ENCODE data around the gene ENOX1.
A peak's percentile ranks its signal among the peaks of the same experiment; 100 is the strongest.

The ENOX1 gene

DNA sequence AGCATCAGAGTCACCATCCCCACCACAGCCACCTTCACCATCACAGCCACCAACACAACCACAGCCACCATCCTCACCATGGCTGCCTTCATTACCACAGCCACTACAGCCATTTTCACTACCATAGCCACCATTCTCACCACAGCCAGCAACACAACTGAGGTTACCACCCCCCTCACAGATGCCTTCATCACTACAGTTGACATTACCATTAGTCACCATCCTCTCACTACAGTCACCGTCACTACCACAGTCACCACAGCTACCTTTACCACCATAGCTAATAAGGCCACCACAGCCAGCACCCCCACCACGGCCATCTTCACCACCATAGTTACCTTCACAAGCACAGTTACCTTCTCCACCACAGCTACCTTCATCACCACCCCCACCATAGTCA is 493.8 kb downstream of the ENOX1 start:
- no peak for DNase-seq

GRCh38 chr13:43291287-43292060 is 495.3 kb downstream of the ENOX1 start:
- no peak for DNase-seq

DNA sequence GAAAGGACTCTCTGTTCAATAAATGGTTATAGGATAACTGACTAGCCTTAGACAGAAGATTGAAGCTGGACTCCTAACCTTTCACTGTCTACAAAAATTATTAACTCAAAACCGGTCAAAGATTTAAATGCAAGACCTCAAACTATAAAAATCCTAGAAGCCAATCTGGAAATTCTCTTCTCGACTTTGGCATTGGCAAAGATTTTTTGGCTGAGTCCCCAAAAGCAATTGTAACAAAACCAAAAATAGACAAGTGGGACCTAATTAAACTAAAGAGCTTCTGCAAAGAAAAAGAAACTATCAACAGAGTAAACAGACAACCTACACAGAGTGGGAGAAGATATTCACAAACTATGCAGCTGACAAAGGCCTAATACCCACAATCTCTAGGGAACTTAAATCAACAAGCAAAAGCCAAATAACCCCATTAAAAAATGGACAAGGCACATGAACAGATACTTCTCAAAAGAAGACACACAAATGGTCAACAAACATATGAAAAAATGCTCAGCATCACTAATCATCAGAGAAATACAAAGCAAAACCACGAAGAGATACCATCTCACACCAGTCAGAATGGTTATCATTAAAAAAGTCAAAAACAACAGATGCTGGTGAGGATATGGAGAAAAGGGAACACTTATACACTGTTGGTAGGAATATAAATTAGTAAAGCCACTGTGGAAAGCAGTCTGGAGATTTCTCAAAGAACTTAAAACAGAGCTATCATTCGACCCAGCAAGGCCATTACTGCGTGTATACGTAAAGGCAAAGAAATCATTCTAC is 497.1 kb downstream of the ENOX1 start:
- no peak for DNase-seq

DNA sequence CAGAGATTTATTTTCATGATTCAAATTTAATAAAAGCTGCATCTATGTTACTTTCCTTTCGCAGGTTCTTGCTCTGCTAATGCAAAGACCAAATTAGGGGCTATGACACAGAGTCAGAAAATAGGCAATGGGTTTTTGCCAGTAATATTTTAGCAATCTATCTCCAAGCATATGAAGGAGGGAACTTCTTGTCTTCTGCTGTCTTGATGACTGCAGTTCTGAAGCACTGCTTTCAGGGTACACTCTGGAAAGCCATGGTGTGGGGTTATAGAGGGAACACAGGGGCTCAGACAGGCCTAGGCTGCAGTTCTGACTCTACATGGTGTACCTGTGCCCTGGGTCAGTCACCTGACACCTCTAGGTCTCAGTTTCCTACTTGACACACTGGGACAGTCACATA is 500.0 kb downstream of the ENOX1 start:
- DNase-seq, result no peak

DNA sequence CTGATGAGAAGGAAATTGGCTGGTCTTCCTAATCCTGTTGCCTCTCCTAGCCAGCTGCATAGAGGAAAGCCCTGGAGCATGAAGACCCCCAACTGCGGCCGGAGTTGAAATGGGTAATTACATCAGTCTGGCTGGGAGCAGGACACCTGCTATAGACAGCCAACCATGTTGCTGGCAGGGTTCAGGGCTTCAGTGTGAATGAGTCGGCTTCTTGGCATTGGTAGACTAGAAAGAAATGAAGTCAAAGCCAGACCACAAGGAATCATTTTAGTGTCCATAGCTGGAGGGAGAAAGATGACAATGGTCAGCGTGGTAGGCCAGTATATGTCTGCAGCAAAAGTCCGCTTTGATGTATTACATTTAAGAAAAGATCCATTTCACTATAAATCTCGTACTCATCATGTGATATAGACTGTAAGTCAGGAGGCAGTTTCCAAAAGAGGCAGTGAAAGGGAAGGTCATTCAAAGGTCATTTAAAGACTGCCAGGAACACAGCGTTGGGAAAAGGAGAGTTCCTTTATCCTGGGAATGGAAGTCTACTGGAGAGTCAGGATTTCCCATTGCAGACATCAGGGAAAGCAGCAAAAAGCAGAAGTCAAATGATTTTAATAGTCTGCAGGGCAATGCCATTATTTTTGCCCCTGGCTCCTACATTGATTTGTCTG is 500.7 kb downstream of the ENOX1 start:
- peak in 2 of 56 donors; percentile 6 to 19 for DNase-seq

DNA sequence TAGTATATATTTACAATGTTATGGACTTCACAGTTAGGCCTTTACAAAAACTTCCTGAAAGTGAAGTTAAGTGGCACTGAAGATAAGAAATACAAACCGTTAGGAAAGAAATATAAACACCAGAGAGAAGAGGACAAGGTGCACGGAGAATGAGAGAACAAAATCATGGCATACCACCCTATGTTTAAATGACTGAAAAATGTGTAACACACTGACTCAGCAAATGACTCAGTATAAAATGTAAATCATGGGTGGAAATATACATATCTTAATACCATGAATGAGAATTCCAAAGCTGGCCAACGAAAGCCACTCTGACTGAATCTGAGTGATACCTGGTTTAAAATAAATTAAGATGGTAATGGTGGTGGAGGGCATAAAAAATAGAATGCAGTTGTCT is 502.6 kb downstream of the ENOX1 start:
- no peak for DNase-seq

GRCh38 chr13:43279696-43280095 is 507.1 kb downstream of the ENOX1 start:
- no peak for DNase-seq

- no peak for DNase-seq
These were observed 508.6 kb downstream of the ENOX1 start for GRCh38 chr13:43278127-43278526.

DNA sequence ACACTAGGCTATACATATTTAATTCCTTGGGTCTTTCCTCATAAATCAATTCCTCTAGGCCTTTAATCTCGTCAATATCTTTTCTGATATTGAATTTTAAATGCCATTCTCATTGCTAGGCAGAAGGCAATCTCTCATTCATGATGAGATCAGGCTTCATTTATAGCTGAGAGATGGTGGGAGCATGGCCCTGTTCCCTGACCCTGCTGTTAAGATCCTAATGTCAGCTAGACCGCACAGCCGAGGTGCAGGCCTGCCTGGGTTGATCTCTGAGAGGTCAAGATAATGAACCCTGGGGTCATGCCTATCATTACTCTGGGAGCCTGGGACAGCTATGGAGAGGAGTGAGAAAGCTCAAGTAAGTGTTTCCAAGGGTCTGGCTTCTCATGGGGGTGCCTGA is 509.6 kb downstream of the ENOX1 start:
- DNase-seq, result no peak

DNA sequence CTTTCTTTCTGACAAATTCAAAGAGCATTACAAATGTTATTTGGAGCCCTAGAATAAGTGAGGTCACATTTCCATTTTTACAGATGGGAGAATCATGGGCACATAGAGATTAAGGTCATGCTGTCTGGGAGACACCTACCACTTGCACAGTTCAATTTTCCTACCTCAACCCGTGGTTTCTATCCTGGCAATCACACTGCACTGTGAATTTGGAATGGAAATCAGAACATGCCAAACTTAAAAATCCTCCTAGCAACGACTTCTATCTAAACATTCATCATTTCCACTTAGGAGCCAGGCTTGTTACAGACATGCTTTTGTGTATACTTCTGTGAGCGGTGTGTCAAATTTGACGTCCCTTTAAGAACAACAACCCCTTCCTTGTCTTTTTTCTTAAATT is 511.9 kb downstream of the ENOX1 start:
- DNase-seq, result no peak

DNA sequence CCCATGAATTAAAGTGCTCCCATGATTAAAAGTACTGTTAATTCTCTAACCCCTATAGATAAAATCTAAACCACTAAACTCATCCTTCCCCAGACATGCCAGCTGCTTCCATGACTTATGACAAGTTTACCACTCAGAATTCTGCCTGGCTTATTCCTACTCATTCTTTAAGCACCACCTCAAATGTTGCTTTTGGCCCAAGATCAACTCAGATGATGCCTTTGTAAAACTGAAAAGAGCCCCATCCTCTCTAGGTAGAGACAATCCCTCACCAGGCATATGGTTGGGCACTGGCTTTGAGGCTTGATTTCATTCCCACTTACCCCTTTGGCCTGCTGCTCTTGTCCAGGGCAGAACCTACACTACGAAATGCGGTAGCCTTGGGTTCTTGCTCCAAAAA is 513.4 kb downstream of the ENOX1 start:
- DNase-seq, result no peak

- DNase-seq, result no peak
These were observed 513.9 kb downstream of the ENOX1 start for GRCh38 chr13:43272851-43273250.

DNA sequence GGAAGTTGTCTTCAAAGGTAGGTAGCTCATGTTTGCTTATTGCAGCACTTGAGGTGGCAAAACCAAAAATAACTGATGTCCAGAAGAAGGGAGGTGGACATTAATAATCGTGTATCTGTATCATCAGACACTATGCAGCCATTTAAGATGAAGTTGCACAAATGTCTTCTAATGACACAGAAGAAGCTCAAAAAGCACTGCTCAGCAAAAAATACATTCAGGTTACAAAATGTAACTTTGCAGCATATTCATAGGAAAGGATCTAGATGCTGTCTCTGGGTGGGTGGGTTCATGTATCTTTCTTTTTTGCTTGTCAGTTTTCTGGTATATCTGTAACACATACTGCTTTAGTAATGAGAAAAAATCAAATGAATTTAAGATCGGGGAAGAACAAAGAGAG is 515.6 kb downstream of the ENOX1 start:
- no peak for DNase-seq

DNA sequence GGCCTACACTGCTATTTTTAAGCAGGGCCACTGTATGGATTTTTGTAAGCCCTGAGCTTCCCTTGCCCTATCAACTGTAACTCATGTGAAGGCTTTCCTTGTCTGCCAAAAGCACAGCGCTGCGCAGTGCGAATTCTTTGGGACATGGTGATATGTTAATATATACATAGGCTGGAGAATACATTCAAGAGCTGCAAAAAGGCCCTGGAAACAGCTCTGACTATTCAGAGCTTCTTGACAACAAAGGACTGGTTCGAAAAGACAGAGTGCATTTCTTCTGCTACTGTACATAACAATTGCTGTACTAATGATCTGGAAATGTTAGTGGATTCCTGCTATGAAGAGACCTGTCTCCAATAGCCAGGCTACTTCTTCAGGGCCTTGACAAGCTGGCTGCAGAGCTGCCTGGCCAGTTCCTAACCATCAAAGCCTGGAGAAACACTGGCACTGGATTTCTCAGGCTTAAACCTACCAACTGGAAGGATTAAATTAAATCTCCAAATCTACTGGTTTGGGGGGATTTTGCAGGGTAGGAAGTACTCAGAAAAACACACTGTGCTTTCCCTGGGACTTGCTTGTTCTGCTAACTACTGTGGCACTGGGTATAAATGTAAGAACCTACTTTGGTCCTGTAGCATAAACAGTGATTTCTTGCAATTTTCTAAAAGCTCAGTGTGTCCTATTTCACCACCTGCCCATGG is 516.5 kb downstream of the ENOX1 start:
- no peak for DNase-seq

- DNase-seq, result no peak
These were observed 517.7 kb downstream of the ENOX1 start for GRCh38 chr13:43269037-43269481.

GRCh38 chr13:43268632-43269031 is 518.1 kb downstream of the ENOX1 start:
- DNase-seq, result no peak

- DNase-seq, result no peak
These were observed 518.9 kb downstream of the ENOX1 start for GRCh38 chr13:43267916-43268315.

- DNase-seq, result no peak
These were observed 519.7 kb downstream of the ENOX1 start for GRCh38 chr13:43266936-43267615.

- no peak for DNase-seq
These were observed 521.7 kb downstream of the ENOX1 start for GRCh38 chr13:43265028-43265427.

DNA sequence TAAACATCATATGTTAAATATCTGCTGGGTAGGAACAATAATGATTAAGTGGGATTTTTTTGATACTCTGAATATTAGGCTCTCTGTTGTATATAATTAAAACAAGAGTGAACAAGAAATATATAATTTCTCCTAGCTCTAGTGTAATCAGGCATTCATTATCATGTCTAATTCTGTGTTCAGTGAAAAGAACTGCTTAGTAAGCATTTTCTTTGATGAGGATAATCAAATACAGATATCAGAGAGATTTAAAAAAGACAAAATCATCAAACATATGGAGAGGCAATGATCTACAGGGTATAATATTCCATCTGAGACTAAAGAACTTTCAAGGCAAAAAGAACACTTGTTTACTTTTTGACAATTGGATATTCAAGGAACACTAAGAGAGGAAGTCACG is 522.3 kb downstream of the ENOX1 start:
- DNase-seq, result no peak

DNA sequence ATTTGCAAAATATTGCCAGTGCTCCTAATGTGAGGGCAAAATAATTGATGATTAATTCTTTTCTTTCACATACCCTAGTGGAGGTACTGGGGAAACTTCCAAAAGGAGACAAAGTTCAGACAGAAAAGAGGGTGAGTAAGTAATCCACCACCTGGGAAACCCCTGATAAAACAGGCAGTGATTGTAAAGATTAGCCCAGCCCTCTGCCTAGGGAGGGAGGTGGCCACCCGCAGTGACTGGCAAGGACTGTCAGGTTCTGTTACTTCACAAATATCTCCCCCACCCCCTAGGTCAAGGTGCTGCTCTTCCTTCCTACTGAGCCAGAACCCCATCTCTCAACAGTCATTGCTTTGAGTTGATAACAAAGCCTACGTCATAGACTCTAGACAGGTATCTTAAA is 523.7 kb downstream of the ENOX1 start:
- no peak for DNase-seq

Data from amygdala (tissue), 56 donors.